ENCODE data around the gene DEFB113.

GRCh38 chr6:49939993-49940498 is 29.4 kb downstream of the DEFB113 start:
- no peak for TF ChIP-seq POLR2A (IDR thresholded peaks at IDR 0.05; ENCODE audit: borderline replicate concordance, extremely low read depth, insufficient read depth, insufficient read length)
- TF ChIP-seq YY1 (IDR thresholded peaks at IDR 0.05; ENCODE audit: extremely low read depth, insufficient replicate concordance, low read depth, low read length): no peak
- TF ChIP-seq SP1 (IDR thresholded peaks at IDR 0.05; ENCODE audit: low read depth): no peak
- TF ChIP-seq ATF3 (IDR thresholded peaks at IDR 0.05): no peak
- no peak for TF ChIP-seq EZH2 (IDR thresholded peaks at IDR 0.05)
- TF ChIP-seq JUND (IDR thresholded peaks at IDR 0.05): no peak
- no peak for TF ChIP-seq CTCF (IDR thresholded peaks at IDR 0.05 in 2 of 3, conservative IDR thresholded peaks at IDR 0.05 in 1 of 3; ENCODE audit: borderline replicate concordance in 1 of 3, insufficient read depth in 1 of 3, low read depth in 2 of 3, low read length in 2 of 3)
- TF ChIP-seq MAX (IDR thresholded peaks at IDR 0.05): no peak
- no peak for TF ChIP-seq RAD21 (IDR thresholded peaks at IDR 0.05; ENCODE audit: low read depth)
